NCI-H2107 (cell line): ENCODE measurements around the gene EPHA5.

Experiments
- DNase-seq: peaks from one replicate; lab custom pipeline; 2025; lab: John Stamatoyannopoulos, UW

Gene EPHA5

GRCh38 chr4:65495439-65495838 is 174.8 kb downstream of the EPHA5 start:
- no peak for DNase-seq

GRCh38 chr4:65482410-65482809 is 187.9 kb downstream of the EPHA5 start:
- no peak for DNase-seq

GRCh38 chr4:65472531-65472930 is 197.8 kb downstream of the EPHA5 start:
- DNase-seq, result no peak

GRCh38 chr4:65467068-65467680 is 203.1 kb downstream of the EPHA5 start:
- DNase-seq, result no peak

DNA sequence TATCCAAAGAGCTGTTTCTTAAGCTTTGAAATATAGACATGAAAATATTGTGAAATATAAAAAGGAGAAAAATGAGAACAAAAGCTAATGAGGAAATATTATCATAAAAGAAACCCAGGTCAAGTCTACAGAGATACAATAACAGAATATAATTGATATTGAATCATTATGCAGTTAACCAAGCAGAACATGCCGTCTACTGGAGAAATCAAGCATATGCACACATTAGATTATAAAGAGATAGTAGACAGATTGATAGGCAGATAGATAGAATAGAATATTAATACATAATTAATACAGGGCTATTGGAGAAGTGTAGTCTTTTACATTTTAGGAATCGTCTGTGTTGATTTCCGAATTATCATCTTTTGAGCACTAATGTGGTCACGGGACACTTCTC is 208.5 kb downstream of the EPHA5 start:
- no peak for DNase-seq

DNA sequence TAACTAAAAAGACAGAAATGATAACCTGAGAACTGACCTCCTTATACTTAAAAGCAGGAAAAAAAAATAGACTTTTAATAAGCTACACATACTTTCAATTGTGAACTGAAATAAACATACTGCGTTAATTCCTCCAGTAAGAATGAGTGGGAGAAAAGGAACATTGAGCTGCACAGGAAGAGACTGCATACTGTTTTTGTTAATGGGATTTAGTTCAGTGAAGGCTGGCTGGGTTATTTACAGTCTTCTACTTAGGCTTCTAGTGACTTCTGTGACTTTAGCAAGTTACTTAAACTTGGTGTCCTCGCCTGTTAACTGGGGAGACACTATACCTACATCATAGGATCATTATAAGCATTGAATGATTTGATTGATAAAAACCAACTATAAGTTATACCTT is 213.3 kb downstream of the EPHA5 start:
- no peak for DNase-seq

GRCh38 chr4:65456579-65456978 is 213.7 kb downstream of the EPHA5 start:
- DNase-seq, result no peak

DNA sequence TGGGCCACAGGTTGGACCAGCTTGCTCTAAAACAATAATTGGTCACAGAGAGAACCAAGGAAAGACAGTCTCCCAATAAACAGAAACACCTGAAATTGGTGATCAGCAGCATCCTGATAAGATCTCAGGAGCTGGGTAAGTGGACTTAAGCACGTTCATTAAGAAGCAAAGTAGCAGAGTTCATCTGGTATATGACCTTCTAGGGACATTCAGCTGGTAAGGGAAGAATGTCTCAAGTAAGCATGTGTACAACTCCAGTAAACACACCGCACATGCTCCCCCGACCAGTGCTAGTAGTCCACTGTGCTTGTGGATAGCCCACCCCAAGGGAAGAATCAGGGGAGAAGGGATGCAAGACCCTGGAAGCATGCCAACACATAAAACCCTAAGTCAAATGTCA is 216.9 kb downstream of the EPHA5 start:
- DNase-seq, result no peak

DNA sequence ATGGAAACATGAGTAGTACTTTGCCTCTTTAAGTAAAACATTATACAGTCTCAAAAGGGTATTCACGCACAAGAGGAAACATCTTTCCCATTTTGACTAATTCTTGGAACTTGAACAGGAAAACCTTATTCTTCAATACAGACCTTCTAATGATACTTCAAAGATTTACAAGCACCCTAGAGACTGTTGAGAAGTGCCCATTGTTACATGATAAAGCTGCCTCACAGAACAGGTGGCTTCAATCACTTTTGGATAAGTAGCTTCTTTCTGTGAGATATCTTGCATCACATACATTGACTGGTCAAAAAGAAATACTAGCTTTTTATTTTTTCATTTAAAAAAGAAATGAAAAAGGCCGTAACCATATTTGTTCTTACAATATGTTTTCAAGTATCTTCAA is 219.4 kb downstream of the EPHA5 start:
- DNase-seq, result no peak

- no peak for DNase-seq
Observed at GRCh38 chr4:65437102-65437501, 233.2 kb downstream of the EPHA5 start.

DNA sequence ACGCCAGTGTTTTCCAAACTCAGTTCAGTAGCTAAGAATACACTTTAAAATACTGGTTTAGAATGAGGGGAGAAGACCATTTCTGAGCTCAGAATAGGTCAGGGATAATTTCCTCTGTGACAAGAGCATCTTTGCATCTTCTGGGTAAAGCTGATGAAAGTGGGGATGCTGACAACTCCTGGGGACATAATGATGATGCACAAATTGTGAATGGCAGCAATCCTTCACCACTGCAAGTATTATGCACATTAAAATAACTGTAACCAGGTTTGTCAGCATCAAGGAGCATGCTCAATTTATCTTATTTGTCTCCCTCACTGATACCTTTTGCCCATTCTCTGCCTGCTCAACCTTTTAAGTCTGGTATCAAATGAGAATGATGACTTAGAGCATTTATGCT is 248.2 kb downstream of the EPHA5 start:
- DNase-seq, result no peak

DNA sequence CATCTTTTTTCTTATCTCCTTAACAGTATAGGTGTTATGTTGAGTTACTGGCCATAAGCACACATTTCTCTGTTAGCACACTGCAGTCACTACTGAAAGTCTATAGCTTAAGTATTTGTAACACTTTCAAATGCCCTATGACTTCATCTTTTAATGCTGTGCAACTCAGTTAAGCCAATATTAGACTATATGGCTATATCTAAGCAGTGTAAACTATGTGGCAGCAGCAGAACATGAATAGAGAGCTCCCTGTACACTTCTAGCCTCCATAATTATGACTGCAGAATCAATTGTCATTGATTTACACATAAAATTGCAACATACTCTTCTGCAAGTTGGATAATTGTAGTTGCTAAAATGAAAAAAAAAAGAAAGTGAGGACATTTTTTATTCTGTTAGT is 250.3 kb downstream of the EPHA5 start:
- no peak for DNase-seq

DNA sequence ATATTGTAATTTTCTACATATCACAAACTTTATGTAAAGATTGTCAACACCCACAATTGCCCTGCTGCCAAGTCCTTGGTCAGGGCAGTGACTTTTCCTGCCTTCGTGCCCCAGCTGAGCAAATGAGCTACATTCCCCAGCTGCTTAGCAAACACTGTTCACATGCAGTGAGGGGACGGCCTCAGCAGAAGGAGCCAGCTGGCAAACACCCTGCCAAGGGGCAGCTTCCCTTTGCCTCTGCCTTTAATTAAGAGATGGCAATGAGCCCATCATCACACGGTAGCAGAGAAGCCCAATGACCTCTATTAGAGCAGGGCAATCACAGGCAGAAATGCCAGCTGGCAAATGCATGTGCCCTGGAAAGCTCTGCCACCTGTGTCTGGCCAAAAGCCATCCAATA is 253.4 kb downstream of the EPHA5 start:
- DNase-seq, result no peak

DNA sequence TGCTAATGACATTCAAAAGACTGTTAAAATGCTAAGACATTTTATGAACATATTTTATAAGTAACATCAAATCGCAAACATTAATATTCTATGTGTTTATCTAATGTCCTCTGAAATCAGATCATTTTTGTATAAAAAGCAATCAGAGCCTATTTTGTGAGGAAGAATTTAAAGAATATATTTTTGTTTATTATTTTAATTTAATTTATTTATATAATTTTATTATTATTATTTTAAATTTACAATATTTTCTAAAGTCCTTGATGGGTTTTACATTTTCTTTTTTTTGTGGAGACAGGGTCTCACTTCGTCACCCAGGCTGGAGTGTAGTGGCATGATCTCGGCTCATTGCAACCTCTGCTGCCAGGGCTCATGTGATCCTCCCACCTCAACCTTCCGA is 262.8 kb downstream of the EPHA5 start:
- DNase-seq, result no peak

DNA sequence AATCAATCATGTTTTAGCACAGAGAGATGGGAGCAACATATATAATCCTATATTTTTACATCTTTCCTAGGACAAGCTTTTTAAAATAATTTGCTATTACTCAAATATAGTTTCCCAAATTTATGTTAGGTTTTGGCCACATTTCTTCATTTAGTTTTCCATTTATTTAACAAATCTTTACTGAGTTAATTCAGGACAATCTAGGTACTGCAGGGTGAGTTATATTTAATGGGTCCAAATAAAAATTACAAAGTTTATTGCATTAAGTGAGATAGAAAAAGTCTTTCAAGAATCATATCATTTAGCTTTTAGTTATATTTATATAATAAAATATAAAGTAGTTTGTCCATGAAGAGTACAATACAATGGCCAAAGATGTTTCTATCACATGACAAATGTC is 269.2 kb downstream of the EPHA5 start:
- no peak for DNase-seq

DNA sequence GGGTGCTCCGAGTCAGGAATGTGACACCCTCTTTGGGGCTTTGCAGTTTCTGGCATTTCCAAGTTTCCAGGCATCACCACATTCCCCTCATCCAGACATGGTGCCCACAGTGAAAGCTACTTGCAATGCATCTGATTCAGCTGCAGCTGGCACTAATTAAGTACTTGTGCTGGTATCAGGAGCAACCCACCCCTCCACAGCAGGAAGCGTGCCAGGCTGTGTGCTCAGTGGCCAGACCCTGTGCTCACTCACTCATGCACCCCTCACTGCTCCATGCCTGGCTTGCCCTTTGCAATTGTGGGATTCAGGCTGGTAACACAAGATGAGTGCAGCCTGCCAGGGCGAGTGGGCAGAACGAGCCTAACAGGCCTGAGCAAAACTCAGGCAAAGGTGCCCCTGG is 271.2 kb downstream of the EPHA5 start:
- DNase-seq, result no peak

DNA sequence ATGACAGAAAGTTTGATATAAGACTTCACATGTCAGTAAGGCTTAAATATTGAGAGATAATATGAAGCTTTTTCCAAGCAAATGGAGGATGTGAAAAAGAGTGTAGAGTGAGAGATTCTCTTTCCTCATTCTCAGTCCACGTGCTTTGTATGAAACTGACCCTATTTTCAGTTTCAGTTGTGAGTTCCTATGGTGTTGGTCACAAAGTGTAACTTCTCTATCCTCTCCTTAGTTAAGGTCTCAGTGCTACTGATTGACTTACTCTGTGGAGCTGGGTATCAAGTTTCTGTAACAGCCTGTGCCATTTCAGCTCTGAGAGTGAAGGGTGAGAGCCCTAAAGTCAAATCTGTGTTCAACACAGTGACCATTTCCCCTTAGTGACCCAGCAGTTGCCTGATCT is 277.2 kb downstream of the EPHA5 start:
- DNase-seq, result no peak

- DNase-seq, result no peak
Observed at GRCh38 chr4:65392488-65392887, 277.8 kb downstream of the EPHA5 start.

DNA sequence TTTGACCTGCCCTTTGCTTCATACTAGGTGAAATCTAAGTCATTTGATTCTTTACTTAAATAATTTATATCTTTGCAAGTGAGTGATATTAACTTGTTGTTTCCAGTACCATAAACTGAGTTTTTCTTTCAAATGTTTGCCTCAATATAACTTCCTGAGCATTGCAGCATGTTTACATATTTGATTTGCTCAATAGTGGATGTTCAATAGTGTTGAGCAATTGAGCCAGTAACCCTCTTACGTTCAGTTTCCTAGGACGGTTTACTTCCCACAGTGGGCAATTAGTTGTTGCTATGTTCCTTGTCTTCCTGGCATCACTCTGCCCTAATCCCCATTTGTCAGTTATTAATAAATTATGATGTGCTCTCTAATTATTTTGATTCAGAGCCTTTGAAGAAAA is 278.5 kb downstream of the EPHA5 start:
- DNase-seq, result no peak

DNA sequence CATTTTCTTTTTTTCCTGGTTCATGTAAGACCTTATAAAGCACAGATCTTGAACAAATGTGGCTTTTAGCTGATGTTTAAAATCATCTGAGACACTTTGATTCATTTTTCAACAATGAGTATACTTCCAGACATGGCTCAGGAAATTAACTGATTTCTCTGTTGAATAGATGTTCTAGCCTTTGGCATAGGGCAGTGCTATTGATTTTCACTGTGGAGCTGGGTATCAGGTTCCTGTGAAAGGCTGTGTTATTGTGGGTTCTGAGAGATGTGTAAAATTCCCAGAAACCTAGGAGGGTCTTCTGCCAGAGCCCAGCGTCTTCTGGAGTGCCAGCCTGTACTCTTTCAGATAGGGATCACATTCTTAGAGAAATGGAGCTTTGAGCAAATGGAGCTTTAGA is 278.9 kb downstream of the EPHA5 start:
- DNase-seq, result peak; percentile 0

- no peak for DNase-seq
Observed at GRCh38 chr4:65386927-65387326, 283.4 kb downstream of the EPHA5 start.

- no peak for DNase-seq
Observed at GRCh38 chr4:65383589-65384305, 286.5 kb downstream of the EPHA5 start.

DNA sequence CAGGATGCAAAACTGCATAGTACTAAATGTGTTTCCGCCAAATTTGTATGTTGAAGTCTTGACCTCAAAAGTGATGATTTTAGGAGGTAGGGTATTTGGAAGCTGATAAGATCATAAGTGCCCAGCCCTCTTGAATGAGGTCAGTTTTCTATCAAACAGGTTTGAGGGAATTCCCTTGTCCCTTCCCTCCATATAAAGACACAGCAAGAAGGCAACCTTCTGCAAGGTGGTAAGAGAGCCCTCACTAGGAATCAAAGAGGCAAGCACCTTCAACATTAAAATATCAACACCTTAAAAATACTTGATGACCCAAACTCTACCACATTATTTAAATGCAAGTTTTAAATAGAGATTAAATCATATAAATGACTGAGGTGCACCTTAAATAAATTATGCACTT is 288.6 kb downstream of the EPHA5 start:
- DNase-seq, result no peak

DNA sequence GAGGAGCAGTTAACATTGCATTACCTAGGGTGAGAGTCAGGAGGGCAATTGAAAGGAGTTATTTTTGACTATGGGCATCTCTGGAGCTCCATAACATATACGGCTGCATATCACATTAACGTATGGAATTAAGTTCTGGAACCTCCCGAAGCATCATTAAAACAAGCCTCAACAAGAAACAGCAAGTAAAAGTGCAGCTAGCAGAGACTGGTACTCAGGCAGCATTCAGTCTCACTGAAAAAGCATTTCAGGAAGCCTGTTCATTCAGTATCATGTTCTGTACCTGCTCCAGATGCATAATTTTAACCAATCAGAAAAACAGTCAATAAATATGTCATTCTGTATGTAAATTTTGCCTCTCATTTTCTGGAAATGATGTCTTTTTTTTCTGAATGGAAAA is 299.6 kb downstream of the EPHA5 start:
- no peak for DNase-seq
